Measurements from ENCODE around the gene ASTN1.
A peak's percentile ranks its signal among the peaks of the same experiment; 100 is the strongest.

Gene ASTN1

GRCh38 chr1:176919386-176920378, 244.8 kb downstream of the ASTN1 start:
- no peak for DNase-seq

GRCh38 chr1:176905648-176906047, 258.9 kb downstream of the ASTN1 start:
- no peak for DNase-seq

- DNase-seq = no peak
Measured at GRCh38 chr1:176904057-176904751, 260.3 kb downstream of the ASTN1 start.

GRCh38 chr1:176903474-176903873, 261.0 kb downstream of the ASTN1 start:
- no peak for DNase-seq

GRCh38 chr1:176899321-176899720, 265.2 kb downstream of the ASTN1 start:
- no peak for DNase-seq

GRCh38 chr1:176897350-176898236, 266.9 kb downstream of the ASTN1 start:
- peak; percentile 28 for DNase-seq

GRCh38 chr1:176896216-176896615, 268.3 kb downstream of the ASTN1 start:
- no peak for DNase-seq

- no peak for DNase-seq
Measured at GRCh38 chr1:176894450-176894849, 270.1 kb downstream of the ASTN1 start.

GRCh38 chr1:176893625-176894352, 270.7 kb downstream of the ASTN1 start:
- DNase-seq = no peak

- DNase-seq = no peak
Measured at GRCh38 chr1:176888471-176889032, 276.0 kb downstream of the ASTN1 start.

- no peak for DNase-seq
Measured at GRCh38 chr1:176885751-176886150, 278.8 kb downstream of the ASTN1 start.

GRCh38 chr1:176885341-176885740, 279.2 kb downstream of the ASTN1 start:
- no peak for DNase-seq

GRCh38 chr1:176884911-176885310, 279.6 kb downstream of the ASTN1 start:
- no peak for DNase-seq

- no peak for DNase-seq
Measured at GRCh38 chr1:176884286-176884685, 280.2 kb downstream of the ASTN1 start.

GRCh38 chr1:176880955-176881595, 283.4 kb downstream of the ASTN1 start:
- peak; percentile 6 for DNase-seq

GRCh38 chr1:176879784-176880620, 284.5 kb downstream of the ASTN1 start:
- no peak for DNase-seq

- DNase-seq = no peak
Measured at GRCh38 chr1:176878750-176879536, 285.6 kb downstream of the ASTN1 start.

- no peak for DNase-seq
Measured at GRCh38 chr1:176877557-176877956, 287.0 kb downstream of the ASTN1 start.

GRCh38 chr1:176876966-176877515, 287.5 kb downstream of the ASTN1 start:
- DNase-seq = no peak

Measured in KG1 (cell line).